ENCODE results near the gene STK32C.

DNA sequence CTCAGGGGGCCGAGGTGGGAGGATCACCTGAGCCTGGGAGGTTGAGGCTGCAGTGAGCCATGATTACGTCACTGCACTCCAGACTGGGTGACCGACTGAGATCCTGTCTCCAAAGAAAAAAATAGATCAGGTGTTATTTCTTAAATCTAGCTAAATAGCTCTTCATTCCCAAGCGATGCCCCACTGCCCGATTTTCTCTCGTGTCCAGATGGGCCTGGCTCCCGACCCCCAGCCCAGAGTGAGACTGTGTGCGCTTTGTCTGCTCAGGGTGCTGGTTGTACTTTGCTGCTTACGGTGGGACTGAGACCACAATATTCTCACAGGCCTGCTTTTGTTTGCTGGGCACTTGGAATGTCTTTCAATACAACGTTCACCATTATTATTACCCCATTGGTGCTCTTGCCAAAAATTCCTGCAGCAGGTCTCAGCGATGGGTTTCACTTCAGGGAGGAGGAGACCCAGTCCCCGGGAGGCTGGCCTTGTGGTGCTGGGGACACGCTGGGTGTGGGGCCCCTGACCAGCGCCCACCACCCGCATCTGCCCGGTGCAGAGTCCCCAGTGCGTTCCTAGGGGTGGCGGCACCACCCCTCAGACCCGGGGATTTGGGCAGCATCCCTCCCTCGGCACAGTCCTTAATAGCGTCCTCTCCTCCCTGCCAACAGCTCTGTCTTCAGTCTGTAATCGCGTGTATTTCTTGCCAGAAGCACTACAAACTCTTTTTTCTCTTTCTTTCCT lies 141.4 kb downstream of the STK32C start:
- TF ChIP-seq, protein P1, sequence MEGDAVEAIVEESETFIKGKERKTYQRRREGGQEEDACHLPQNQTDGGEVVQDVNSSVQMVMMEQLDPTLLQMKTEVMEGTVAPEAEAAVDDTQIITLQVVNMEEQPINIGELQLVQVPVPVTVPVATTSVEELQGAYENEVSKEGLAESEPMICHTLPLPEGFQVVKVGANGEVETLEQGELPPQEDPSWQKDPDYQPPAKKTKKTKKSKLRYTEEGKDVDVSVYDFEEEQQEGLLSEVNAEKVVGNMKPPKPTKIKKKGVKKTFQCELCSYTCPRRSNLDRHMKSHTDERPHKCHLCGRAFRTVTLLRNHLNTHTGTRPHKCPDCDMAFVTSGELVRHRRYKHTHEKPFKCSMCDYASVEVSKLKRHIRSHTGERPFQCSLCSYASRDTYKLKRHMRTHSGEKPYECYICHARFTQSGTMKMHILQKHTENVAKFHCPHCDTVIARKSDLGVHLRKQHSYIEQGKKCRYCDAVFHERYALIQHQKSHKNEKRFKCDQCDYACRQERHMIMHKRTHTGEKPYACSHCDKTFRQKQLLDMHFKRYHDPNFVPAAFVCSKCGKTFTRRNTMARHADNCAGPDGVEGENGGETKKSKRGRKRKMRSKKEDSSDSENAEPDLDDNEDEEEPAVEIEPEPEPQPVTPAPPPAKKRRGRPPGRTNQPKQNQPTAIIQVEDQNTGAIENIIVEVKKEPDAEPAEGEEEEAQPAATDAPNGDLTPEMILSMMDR (IDR thresholded peaks at IDR 0.05): no peak
- TF ChIP-seq ZFX (IDR thresholded peaks at IDR 0.05; ENCODE audit: borderline replicate concordance): no peak

Data from 22Rv1 (cell line).